OCI-LY7 (cell line): ENCODE results near the gene HSPA5.

Source experiments
- EZH2phosphoT487 ChIP-seq: fragments of 200-600 bp; sonication (generic); IDR thresholded peaks from 2 replicates; pipeline ENCODE4 v1.6.1; 2018; ENCODE audit warnings: low read depth, borderline replicate concordance, mild to moderate bottlenecking, mixed run types, antibody characterized with exemption, low read length, moderate library complexity, mixed read lengths
- TF ChIP-seq, protein P1 (sequence below): fragments of 200-600 bp; sonication (generic); conservative IDR thresholded peaks from 2 replicates; pipeline ENCODE4 v1.5.1; 2014; ENCODE audit warnings: mild to moderate bottlenecking, antibody characterized with exemption, low read length, moderate library complexity, mixed read lengths

DNA sequence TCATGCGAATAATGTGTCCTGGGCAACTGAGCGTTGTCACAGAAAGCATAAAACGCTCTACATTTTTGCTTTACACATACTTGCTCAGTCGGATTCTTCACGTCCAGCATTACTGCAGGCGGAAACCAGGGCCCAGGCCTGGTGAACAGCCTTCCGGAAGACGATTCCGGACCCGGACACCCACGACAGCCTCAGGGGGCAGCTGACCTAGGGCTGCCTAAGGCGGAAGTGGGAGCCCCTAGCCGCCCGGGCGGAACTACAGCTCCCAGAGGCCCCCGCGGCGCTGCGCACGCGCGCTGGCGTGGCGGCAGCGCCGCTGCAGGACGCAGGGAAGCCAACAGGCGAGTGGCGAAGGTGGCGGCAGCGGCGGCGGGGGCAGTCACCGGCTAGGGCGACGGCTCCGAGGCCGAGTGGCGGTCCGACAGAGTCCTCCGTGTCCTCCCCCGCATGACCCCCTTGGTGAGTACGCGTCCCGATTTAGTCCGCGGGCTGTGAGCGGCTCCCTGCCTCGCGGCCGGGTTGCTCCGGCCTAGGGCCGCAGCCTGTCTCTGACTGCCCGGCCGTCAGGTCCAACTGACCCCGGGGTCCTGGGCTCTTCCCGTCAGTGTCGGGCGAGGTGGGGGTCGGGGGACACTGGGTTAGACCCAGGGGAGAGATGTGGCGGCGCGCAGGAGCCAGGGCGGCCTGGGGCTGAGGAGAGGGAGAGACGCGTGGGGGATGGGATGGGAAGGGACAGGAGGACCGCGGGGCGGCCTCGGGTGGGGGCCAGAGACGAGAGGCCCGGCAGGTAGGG is 20.6 kb upstream of the HSPA5 start, which contains the start of gene GAPVD1:
- TF ChIP-seq, protein P1, sequence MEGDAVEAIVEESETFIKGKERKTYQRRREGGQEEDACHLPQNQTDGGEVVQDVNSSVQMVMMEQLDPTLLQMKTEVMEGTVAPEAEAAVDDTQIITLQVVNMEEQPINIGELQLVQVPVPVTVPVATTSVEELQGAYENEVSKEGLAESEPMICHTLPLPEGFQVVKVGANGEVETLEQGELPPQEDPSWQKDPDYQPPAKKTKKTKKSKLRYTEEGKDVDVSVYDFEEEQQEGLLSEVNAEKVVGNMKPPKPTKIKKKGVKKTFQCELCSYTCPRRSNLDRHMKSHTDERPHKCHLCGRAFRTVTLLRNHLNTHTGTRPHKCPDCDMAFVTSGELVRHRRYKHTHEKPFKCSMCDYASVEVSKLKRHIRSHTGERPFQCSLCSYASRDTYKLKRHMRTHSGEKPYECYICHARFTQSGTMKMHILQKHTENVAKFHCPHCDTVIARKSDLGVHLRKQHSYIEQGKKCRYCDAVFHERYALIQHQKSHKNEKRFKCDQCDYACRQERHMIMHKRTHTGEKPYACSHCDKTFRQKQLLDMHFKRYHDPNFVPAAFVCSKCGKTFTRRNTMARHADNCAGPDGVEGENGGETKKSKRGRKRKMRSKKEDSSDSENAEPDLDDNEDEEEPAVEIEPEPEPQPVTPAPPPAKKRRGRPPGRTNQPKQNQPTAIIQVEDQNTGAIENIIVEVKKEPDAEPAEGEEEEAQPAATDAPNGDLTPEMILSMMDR, result peak; percentile 57
- no peak for TF ChIP-seq EZH2phosphoT487
